MM.1S (cell line): ENCODE results near the gene C1orf21.

Experiments used
- DNase-seq: peaks from one replicate; pipeline ENCODE4 v3.0.0-alpha.2; 2015
- H2AFZ ChIP-seq: fragments of 300-600 bp; sonication (generic); 2 replicates; pipeline ENCODE4 v1.6.0; 2016; ENCODE audit warnings: antibody characterized with exemption, low read length
- H3F3A ChIP-seq: fragments of 300-600 bp; sonication (generic); 2 replicates; pipeline ENCODE4 v1.6.1; 2016; ENCODE audit warnings: mild to moderate bottlenecking, antibody characterized with exemption, low read length, moderate library complexity, mixed read lengths; ENCODE audit not compliant: insufficient read depth
- H3K27ac ChIP-seq: fragments of 300-600 bp; sonication (generic); 2 replicates; pipeline ENCODE4 v1.5.1; 2016; ENCODE audit warnings: mild to moderate bottlenecking, low read length
- H3K27me3 ChIP-seq: fragments of 300-600 bp; sonication (generic); replicated peaks from 2 replicates; pipeline ENCODE4 v1.6.0; 2016; ENCODE audit warnings: low read length; ENCODE audit not compliant: insufficient read depth
- H3K36me3 ChIP-seq: fragments of 300-600 bp; sonication (generic); replicated peaks from 2 replicates; pipeline ENCODE4 v1.6.1; 2016; ENCODE audit warnings: mild to moderate bottlenecking, low read length, mixed read lengths; ENCODE audit not compliant: insufficient read depth
- H3K4me1 ChIP-seq: fragments of 300-600 bp; sonication (generic); 2 replicates; pipeline ENCODE4 v1.6.1; 2016; ENCODE audit warnings: low read length, mixed read lengths
- H3K4me2 ChIP-seq: fragments of 300-600 bp; sonication (generic); 2 replicates; pipeline ENCODE4 v1.6.0; 2016; ENCODE audit warnings: low read depth, low read length
- H3K4me3 ChIP-seq: fragments of 300-600 bp; sonication (generic); 2 replicates; pipeline ENCODE4 v1.5.1; 2016; ENCODE audit warnings: low read length, mixed read lengths
- H3K79me2 ChIP-seq: fragments of 300-600 bp; sonication (generic); 2 replicates; pipeline ENCODE4 v1.6.1; 2016; ENCODE audit warnings: mixed run types, low read length, mixed read lengths
- H3K9ac ChIP-seq: fragments of 300-600 bp; sonication (generic); 2 replicates; pipeline ENCODE4 v1.6.1; 2016; ENCODE audit warnings: low read length, mixed read lengths
- H3K9me2 ChIP-seq: fragments of 300-600 bp; sonication (generic); replicated peaks from 2 replicates; pipeline ENCODE4 v1.6.1; 2016; ENCODE audit warnings: mild to moderate bottlenecking, low read length, mixed read lengths; ENCODE audit not compliant: insufficient read depth
- H3K9me3 ChIP-seq: fragments of 300-600 bp; sonication (generic); replicated peaks from 2 replicates; pipeline ENCODE4 v1.6.1; 2016; ENCODE audit warnings: mild to moderate bottlenecking, low read length, mixed read lengths; ENCODE audit not compliant: insufficient read depth
- H4K20me1 ChIP-seq: fragments of 300-600 bp; sonication (generic); 2 replicates; pipeline ENCODE4 v1.6.1; 2016; ENCODE audit warnings: mild to moderate bottlenecking, low read length, moderate library complexity, mixed read lengths; ENCODE audit not compliant: insufficient read depth
- EZH2 ChIP-seq: fragments of 300-600 bp; sonication (generic); optimal IDR thresholded peaks from 2 replicates; pipeline ENCODE3; 2017; ENCODE audit warnings: low read depth, mild to moderate bottlenecking, antibody characterized with exemption, low read length, mixed read lengths
- EZH2phosphoT487 ChIP-seq: fragments of 300-600 bp; sonication (generic); IDR thresholded peaks from 2 replicates; pipeline ENCODE4 v1.6.1; 2018; ENCODE audit warnings: antibody characterized with exemption, low read length
- TF ChIP-seq, protein P1 (sequence below): fragments of 300-600 bp; sonication (generic); IDR thresholded peaks from 2 replicates; pipeline ENCODE4 v1.5.1; 2016; ENCODE audit warnings: antibody characterized with exemption, low read length, mixed read lengths

Gene C1orf21

DNA sequence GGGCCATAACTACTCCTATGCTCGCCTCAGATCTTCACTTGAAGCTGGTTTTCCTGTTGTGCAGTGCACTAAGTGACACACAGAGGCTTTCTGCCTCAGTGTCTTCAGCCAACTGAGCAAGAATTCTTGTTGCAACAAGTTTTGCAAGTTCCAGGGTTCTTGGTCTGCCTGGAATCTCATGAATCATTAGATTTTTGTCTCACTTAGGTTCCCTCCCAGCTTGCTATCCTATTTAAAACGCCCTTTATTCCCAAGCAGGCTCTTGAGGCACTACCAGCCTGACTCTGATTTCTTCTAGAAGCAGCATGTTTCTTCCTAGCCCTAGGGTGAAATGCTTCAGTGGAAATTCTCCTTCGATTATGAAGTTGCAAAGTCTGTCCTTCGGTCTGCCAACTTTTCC, 158.8 kb downstream of the C1orf21 start:
- no peak for TF ChIP-seq EZH2phosphoT487
- TF ChIP-seq, protein P1, sequence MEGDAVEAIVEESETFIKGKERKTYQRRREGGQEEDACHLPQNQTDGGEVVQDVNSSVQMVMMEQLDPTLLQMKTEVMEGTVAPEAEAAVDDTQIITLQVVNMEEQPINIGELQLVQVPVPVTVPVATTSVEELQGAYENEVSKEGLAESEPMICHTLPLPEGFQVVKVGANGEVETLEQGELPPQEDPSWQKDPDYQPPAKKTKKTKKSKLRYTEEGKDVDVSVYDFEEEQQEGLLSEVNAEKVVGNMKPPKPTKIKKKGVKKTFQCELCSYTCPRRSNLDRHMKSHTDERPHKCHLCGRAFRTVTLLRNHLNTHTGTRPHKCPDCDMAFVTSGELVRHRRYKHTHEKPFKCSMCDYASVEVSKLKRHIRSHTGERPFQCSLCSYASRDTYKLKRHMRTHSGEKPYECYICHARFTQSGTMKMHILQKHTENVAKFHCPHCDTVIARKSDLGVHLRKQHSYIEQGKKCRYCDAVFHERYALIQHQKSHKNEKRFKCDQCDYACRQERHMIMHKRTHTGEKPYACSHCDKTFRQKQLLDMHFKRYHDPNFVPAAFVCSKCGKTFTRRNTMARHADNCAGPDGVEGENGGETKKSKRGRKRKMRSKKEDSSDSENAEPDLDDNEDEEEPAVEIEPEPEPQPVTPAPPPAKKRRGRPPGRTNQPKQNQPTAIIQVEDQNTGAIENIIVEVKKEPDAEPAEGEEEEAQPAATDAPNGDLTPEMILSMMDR, result no peak
- Histone ChIP-seq H2AFZ (no peak overlapping the region), H3K4me2 (no peak overlapping the region), H4K20me1 (no peaks in the 10 kb centered on the region), H3K27ac (no peak overlapping the region), H3K79me2 (no peaks in the 10 kb centered on the region), H3K9me2 (no peaks in the 10 kb centered on the region), H3K27me3 (no peaks in the 10 kb centered on the region), H3K9ac (no peak overlapping the region), H3K36me3 (no peaks in the 10 kb centered on the region), H3K9me3 (no peaks in the 10 kb centered on the region), H3K4me3 (no peak overlapping the region), H3K4me1 (no peaks in the 10 kb centered on the region; the same call in 1 of the 2 replicates), H3F3A (no peaks in the 10 kb centered on the region)
- DNase-seq, result no peak

DNA sequence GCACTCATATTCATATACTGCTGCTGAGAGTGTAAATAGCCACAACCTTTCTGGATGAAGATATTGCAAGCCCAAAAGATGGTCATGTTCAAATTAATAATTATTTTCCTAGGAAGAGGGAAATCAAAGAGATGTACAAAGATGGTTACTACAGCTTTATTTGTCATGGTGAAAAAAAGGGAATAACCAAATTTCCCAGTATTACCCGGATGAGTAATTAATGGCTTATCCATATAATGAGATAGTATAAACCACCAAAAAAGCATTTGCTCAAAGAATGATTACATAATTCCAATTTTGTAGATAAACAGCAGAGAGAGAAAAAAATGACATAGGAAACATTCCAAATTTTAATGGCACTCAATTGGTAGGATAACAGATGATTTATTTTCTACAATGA, 165.6 kb downstream of the C1orf21 start:
- no peaks in the 10 kb centered on the region for H3K36me3 ChIP-seq
- no peak overlapping the region for H2AFZ ChIP-seq
- no peaks in the 10 kb centered on the region for H3K9me3 ChIP-seq
- no peak overlapping the region for H3K27ac ChIP-seq
- H3K4me3 ChIP-seq, result no peak overlapping the region
- H3K4me2 ChIP-seq, result no peak overlapping the region
- no peak for DNase-seq
- H3K9ac ChIP-seq, result no peak overlapping the region
- peaks cover 25% of the 10 kb centered on the region for H3K4me1 ChIP-seq
- no peaks in the 10 kb centered on the region for H3K79me2 ChIP-seq
- H4K20me1 ChIP-seq, result no peaks in the 10 kb centered on the region
- H3K27me3 ChIP-seq, result no peaks in the 10 kb centered on the region
- TF ChIP-seq EZH2, result no peak
- no peak for TF ChIP-seq EZH2phosphoT487
- TF ChIP-seq, protein P1, result no peak
- no peaks in the 10 kb centered on the region for H3K9me2 ChIP-seq
- H3F3A ChIP-seq, result no peaks in the 10 kb centered on the region

DNA sequence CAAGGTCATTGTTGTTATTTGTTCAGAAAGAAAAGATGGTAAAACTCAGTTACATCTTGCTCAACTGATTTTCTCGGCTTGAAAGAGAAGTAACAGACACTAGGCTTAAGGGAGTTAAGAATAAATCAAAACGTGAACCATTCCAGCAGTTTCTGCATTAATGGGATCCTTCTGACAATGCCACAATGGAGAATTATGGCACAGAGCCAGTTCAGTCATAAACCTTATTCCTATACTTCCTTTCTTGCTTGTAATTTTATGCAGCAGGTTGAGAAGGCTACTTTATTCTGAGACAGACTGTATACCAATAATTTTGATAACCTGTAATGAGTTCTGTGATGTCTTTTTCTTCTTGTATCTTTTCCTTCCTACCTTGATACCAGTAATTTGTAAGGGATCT, 167.0 kb downstream of the C1orf21 start:
- H3K27ac ChIP-seq, result no peak overlapping the region

More for the DNA sequence above, 167.0 kb downstream of the C1orf21 start:
- Histone ChIP-seq H3K4me3 (no peak overlapping the region), H3K9me2 (no peaks in the 10 kb centered on the region), H3K9me3 (no peaks in the 10 kb centered on the region), H3K79me2 (no peaks in the 10 kb centered on the region), H3K9ac (no peak overlapping the region), H3K4me1 (peaks cover 38% of the 10 kb centered on the region), H3K27me3 (no peaks in the 10 kb centered on the region), H3F3A (peaks cover 12% of the 10 kb centered on the region), H4K20me1 (no peaks in the 10 kb centered on the region), H3K36me3 (no peaks in the 10 kb centered on the region), H2AFZ (no peak overlapping the region), H3K4me2 (no peak overlapping the region)
- TF ChIP-seq, protein P1, result no peak
- TF ChIP-seq EZH2, result no peak
- no peak for TF ChIP-seq EZH2phosphoT487
- no peak for DNase-seq
